ENCODE data around the gene ASH1L.
"Not testable (repeated sequence)": the region's sequence is repeated elsewhere in the genome, so short reads cannot be mapped to it uniquely, and the experiment has no call there.

The ASH1L gene, protein sequence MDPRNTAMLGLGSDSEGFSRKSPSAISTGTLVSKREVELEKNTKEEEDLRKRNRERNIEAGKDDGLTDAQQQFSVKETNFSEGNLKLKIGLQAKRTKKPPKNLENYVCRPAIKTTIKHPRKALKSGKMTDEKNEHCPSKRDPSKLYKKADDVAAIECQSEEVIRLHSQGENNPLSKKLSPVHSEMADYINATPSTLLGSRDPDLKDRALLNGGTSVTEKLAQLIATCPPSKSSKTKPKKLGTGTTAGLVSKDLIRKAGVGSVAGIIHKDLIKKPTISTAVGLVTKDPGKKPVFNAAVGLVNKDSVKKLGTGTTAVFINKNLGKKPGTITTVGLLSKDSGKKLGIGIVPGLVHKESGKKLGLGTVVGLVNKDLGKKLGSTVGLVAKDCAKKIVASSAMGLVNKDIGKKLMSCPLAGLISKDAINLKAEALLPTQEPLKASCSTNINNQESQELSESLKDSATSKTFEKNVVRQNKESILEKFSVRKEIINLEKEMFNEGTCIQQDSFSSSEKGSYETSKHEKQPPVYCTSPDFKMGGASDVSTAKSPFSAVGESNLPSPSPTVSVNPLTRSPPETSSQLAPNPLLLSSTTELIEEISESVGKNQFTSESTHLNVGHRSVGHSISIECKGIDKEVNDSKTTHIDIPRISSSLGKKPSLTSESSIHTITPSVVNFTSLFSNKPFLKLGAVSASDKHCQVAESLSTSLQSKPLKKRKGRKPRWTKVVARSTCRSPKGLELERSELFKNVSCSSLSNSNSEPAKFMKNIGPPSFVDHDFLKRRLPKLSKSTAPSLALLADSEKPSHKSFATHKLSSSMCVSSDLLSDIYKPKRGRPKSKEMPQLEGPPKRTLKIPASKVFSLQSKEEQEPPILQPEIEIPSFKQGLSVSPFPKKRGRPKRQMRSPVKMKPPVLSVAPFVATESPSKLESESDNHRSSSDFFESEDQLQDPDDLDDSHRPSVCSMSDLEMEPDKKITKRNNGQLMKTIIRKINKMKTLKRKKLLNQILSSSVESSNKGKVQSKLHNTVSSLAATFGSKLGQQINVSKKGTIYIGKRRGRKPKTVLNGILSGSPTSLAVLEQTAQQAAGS (N-terminal part only)

GRCh38 chr1:155562581-155563376 is at the start of gene ASH1L:
TSS of gene ASH1L (minus strand) at chr1:155562803. CDS start at chr1:155521519, 41,284 bp downstream.
- DNase-seq (ENCODE audit: low read depth), result peak; percentile 94
- TF ChIP-seq CTCF (IDR thresholded peaks at IDR 0.05; ENCODE audit: insufficient read depth, low read depth, low read length, missing control alignments), result no peak
- H3K4me3 ChIP-seq (ENCODE audit: low read length), result peak within 1 kb of the TSS; percentile 88

DNA sequence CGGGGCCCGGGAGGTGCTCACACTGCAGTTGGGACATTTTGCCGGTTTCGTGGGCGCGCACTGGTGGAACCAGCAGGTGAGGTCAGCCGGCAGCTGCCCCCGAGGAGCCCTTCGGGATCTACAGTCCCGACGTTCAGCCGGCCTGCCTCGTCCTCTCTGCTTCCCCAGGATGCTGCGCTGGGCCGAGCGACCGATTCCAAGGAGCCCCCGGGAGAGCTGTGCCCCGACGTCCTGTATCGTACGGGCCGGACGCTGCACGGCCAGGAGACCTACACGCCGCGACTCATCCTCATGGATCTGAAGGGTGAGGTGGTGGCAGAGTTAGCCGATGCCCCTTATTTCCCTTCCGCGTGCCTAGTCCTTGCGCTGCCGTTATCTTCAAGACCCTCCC is 47.6 kb upstream of the ASH1L start:
- peak overlapping the region; percentile 40 for H3K4me3 ChIP-seq (ENCODE audit: low read length)
- DNase-seq (ENCODE audit: low read depth), result not testable (repeated sequence)

DNA sequence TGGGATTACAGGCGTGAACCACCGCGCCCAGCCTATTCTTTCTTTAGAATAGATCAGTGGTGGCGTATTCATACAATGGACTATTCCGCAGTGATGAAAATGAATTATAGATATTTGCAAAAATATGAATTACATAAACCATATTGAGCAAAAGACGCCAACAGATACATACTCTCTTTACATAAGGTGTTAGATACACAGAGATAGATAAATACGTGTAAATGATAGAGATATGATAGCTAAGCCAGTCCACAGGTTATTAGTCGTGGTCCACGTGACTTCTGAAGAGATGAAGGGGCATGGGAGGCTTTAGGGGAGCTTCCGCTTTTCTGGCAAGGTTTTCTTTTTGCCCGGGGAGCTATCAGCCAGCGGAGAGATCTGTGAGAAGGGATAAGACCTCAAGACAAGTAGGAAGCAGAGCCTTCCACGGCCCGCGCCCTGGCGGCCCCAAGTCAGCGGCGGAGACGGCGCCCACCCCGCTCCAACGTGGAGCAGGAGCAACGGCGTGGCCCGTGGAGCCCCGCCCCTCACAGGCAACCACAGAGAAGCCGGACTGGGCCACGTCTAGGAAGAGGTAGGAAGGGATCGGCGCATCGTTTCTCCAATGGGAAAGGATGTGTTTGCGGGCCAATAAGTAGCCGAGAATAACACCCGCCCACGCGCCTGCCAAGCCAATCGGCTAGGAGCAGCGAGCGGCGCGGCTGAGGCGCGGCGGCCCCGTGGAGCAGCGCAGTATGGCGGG is 47.1 kb upstream of the ASH1L start, which contains the start of gene MSTO1:
Gene MSTO1, plus strand, starts transcription at position 704 of the 742 bp plus-strand sequence. Its CDS starts 31 bp downstream, at position 735.
- peak; percentile 99 for DNase-seq (ENCODE audit: low read depth)

DNA sequence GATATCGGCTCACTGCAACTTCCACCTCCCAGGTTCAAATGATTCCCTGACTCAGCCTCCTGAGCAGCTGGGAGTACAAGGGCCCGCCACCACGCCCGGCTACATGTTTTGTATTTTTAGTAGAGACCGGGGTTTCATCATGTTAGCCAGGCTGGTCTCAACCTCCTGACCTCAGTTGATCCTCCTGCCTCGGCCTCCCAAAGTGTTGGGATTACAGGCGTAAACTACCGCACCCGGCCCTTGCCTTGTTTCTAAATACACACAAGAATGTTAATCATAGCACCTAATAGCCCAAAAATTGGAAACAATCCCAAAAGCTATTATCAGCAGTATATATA is 46.3 kb upstream of the ASH1L start:
- no peak for TF ChIP-seq CTCF (IDR thresholded peaks at IDR 0.05; ENCODE audit: insufficient read depth, low read depth, low read length, missing control alignments)
- DNase-seq (ENCODE audit: low read depth), result no peak
- no peak overlapping the region for H3K4me3 ChIP-seq (ENCODE audit: low read length)

More for the DNA sequence above, 47.1 kb upstream of the ASH1L start, which contains the start of gene MSTO1:
- H3K4me3 ChIP-seq (ENCODE audit: low read length), result peak within 1 kb of the TSS; percentile 88
- no peak for TF ChIP-seq CTCF (IDR thresholded peaks at IDR 0.05; ENCODE audit: insufficient read depth, low read depth, low read length, missing control alignments)

- TF ChIP-seq CTCF (IDR thresholded peaks at IDR 0.05; ENCODE audit: insufficient read depth, low read depth, low read length, missing control alignments), result no peak
- no peak overlapping the region for H3K4me3 ChIP-seq (ENCODE audit: low read length)
- no peak for DNase-seq (ENCODE audit: low read depth)
Observed at GRCh38 chr1:155607708-155608107, 45.1 kb upstream of the ASH1L start.

- not testable (repeated sequence) for H3K4me3 ChIP-seq (ENCODE audit: low read length); DNase-seq (ENCODE audit: low read depth)
Observed at GRCh38 chr1:155599828-155600572, 37.4 kb upstream of the ASH1L start.
